ENCODE results near the gene RNF17. TPM values are rescaled to one million over a fixed set of nuclear protein-coding genes. Genes with fewer than 3 reads are reported as not detected.
"Not testable (repeated sequence)": the region's sequence is repeated elsewhere in the genome, so short reads cannot be mapped to it uniquely, and the experiment has no call there.

Gene RNF17
- total RNA-seq, 1 donor from 2014 or later = not detected

- Mint-ChIP-seq H3K27ac (ENCODE audit: unreplicated experiment) (no peak overlapping the region), H3K27me3 (ENCODE audit: unreplicated experiment) (peaks cover 26% of the 10 kb centered on the region), H3K4me1 (ENCODE audit: unreplicated experiment) (no peaks in the 10 kb centered on the region), H3K9me3 (ENCODE audit: unreplicated experiment) (no peaks in the 10 kb centered on the region), H3K4me3 (ENCODE audit: unreplicated experiment) (no peak overlapping the region), H3K36me3 (ENCODE audit: unreplicated experiment) (no peaks in the 10 kb centered on the region)
- no peak for TF ChIP-seq CTCF (IDR thresholded peaks at IDR 0.05)
- DNase-seq (ENCODE audit: extremely low spot score, unreplicated experiment) = no peak
Observed at GRCh38 chr13:24802074-24802473, 38.1 kb downstream of the RNF17 start.

GRCh38 chr13:24821207-24821606 lies 57.2 kb downstream of the RNF17 start:
- Mint-ChIP-seq H3K4me3 (ENCODE audit: unreplicated experiment) (no peak overlapping the region), H3K4me1 (ENCODE audit: unreplicated experiment) (no peaks in the 10 kb centered on the region), H3K36me3 (ENCODE audit: unreplicated experiment) (no peaks in the 10 kb centered on the region), H3K27me3 (ENCODE audit: unreplicated experiment) (peaks cover 8% of the 10 kb centered on the region), H3K27ac (ENCODE audit: unreplicated experiment) (no peak overlapping the region), H3K9me3 (ENCODE audit: unreplicated experiment) (peaks cover 8% of the 10 kb centered on the region)
- DNase-seq (ENCODE audit: extremely low spot score, unreplicated experiment) = no peak
- no peak for TF ChIP-seq CTCF (IDR thresholded peaks at IDR 0.05)

GRCh38 chr13:24822640-24823039 lies 58.7 kb downstream of the RNF17 start:
- TF ChIP-seq CTCF (IDR thresholded peaks at IDR 0.05) = no peak
- DNase-seq (ENCODE audit: extremely low spot score, unreplicated experiment) = no peak
- H3K9me3 Mint-ChIP-seq (ENCODE audit: unreplicated experiment) = peaks cover 8% of the 10 kb centered on the region
- no peaks in the 10 kb centered on the region for H3K4me1 Mint-ChIP-seq (ENCODE audit: unreplicated experiment)
- no peaks in the 10 kb centered on the region for H3K36me3 Mint-ChIP-seq (ENCODE audit: unreplicated experiment)
- H3K27me3 Mint-ChIP-seq (ENCODE audit: unreplicated experiment) = peaks cover 3% of the 10 kb centered on the region
- H3K27ac Mint-ChIP-seq (ENCODE audit: unreplicated experiment) = no peak overlapping the region
- H3K4me3 Mint-ChIP-seq (ENCODE audit: unreplicated experiment) = no peak overlapping the region

GRCh38 chr13:24823122-24823710 lies 59.2 kb downstream of the RNF17 start:
- not testable (repeated sequence) for H3K27ac Mint-ChIP-seq (ENCODE audit: unreplicated experiment); DNase-seq (ENCODE audit: extremely low spot score, unreplicated experiment); H3K36me3 Mint-ChIP-seq (ENCODE audit: unreplicated experiment); H3K4me1 Mint-ChIP-seq (ENCODE audit: unreplicated experiment); H3K9me3 Mint-ChIP-seq (ENCODE audit: unreplicated experiment); H3K4me3 Mint-ChIP-seq (ENCODE audit: unreplicated experiment); H3K27me3 Mint-ChIP-seq (ENCODE audit: unreplicated experiment)

GRCh38 chr13:24827799-24828198 lies 63.8 kb downstream of the RNF17 start:
- H3K4me1 Mint-ChIP-seq (ENCODE audit: unreplicated experiment) = no peaks in the 10 kb centered on the region
- peaks cover 2% of the 10 kb centered on the region for H3K27me3 Mint-ChIP-seq (ENCODE audit: unreplicated experiment)
- no peaks in the 10 kb centered on the region for H3K9me3 Mint-ChIP-seq (ENCODE audit: unreplicated experiment)
- H3K4me3 Mint-ChIP-seq (ENCODE audit: unreplicated experiment) = no peak overlapping the region
- no peak overlapping the region for H3K27ac Mint-ChIP-seq (ENCODE audit: unreplicated experiment)
- DNase-seq (ENCODE audit: extremely low spot score, unreplicated experiment) = no peak
- H3K36me3 Mint-ChIP-seq (ENCODE audit: unreplicated experiment) = no peaks in the 10 kb centered on the region
- TF ChIP-seq CTCF (IDR thresholded peaks at IDR 0.05) = no peak
